Measurements from ENCODE around the gene KCNJ6. TPM values are rescaled to one million over a fixed set of nuclear protein-coding genes. Genes with fewer than 3 reads are reported as not detected.

Gene KCNJ6
- total RNA-seq, 1 experiment from 2014 or later = not detected

DNA sequence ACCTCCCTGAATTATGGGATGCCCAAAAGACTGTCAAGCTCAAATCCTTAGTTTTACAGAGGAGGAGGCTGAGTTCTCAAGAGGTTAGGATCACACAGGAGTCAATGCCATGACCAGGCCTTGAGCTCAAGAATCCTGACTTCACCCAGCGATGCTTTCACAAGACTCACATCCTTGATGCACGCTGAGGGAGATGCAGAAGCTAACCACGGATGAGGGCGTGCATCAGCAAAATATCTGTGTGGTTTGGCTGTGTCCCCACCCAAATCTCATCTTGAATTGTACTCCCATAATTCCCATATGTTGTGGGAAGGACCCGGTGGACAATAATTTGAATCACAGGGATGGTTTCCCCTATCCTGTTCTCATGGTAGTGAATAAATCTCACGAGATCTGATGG is 133.2 kb downstream of the KCNJ6 start:
- Histone ChIP-seq H3K36me3 (ENCODE audit: control insufficient read depth in 1 of 2, insufficient read depth in 2 of 2, low read length in 2 of 2) (no peaks in the 10 kb centered on the region), H3K27ac (ENCODE audit: low read depth, low read length) (no peak overlapping the region), H3K79me2 (ENCODE audit: insufficient read depth, low read length) (no peaks in the 10 kb centered on the region), H3K9ac (ENCODE audit: low read length) (no peak overlapping the region), H3K4me3 (replicated peaks in 1 of 2; ENCODE audit: low read depth in 1 of 2, low read length in 2 of 2) (no peak overlapping the region), H3K27me3 (ENCODE audit: insufficient read depth, low read length) (no peaks in the 10 kb centered on the region), H3K4me2 (ENCODE audit: low read length) (no peak overlapping the region), H2AFZ (ENCODE audit: low read depth, low read length, poor library complexity, severe bottlenecking) (no peak overlapping the region), H3K9me3 (ENCODE audit: control insufficient read depth in 1 of 2, insufficient read depth in 1 of 2, low read depth in 1 of 2, low read length in 2 of 2) (no peaks in the 10 kb centered on the region), H4K20me1 (ENCODE audit: insufficient read depth) (no peaks in the 10 kb centered on the region), H3K4me1 (ENCODE audit: control insufficient read depth in 1 of 2, insufficient read depth in 2 of 2, low read length in 2 of 2) (no peaks in the 10 kb centered on the region), H3K9me2 (ENCODE audit: insufficient read depth) (no peaks in the 10 kb centered on the region)
- no TSS peak for BruUV-seq (replicated peaks)
- ATAC-seq = no peak
- no peak for DNase-seq (ENCODE audit: low read depth, low spot score)
- intact Hi-C loops (cut with micrococcal nuclease) = no loop called here
- TF ChIP-seq SIN3A (IDR thresholded peaks at IDR 0.05; ENCODE audit: low read depth) (no peak), EGR1 (IDR thresholded peaks at IDR 0.05; ENCODE audit: low read depth) (no peak), ELF1 (IDR thresholded peaks at IDR 0.05; ENCODE audit: borderline replicate concordance, low read depth) (no peak), CEBPB (IDR thresholded peaks at IDR 0.05; ENCODE audit: low read depth) (no peak)
- TF ChIP-seq, protein P1, sequence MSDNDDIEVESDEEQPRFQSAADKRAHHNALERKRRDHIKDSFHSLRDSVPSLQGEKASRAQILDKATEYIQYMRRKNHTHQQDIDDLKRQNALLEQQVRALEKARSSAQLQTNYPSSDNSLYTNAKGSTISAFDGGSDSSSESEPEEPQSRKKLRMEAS (IDR thresholded peaks at IDR 0.05) = no peak
- ChIA-PET POLR2A (no interaction called here), CTCF (no interaction called here), RAD21 (ENCODE audit: low non-redundant PET in 1 of 2, low total read pairs in 2 of 2, uncharacterized antibody in 2 of 2, unreplicated experiment in 2 of 2) (no interaction called here)

DNA sequence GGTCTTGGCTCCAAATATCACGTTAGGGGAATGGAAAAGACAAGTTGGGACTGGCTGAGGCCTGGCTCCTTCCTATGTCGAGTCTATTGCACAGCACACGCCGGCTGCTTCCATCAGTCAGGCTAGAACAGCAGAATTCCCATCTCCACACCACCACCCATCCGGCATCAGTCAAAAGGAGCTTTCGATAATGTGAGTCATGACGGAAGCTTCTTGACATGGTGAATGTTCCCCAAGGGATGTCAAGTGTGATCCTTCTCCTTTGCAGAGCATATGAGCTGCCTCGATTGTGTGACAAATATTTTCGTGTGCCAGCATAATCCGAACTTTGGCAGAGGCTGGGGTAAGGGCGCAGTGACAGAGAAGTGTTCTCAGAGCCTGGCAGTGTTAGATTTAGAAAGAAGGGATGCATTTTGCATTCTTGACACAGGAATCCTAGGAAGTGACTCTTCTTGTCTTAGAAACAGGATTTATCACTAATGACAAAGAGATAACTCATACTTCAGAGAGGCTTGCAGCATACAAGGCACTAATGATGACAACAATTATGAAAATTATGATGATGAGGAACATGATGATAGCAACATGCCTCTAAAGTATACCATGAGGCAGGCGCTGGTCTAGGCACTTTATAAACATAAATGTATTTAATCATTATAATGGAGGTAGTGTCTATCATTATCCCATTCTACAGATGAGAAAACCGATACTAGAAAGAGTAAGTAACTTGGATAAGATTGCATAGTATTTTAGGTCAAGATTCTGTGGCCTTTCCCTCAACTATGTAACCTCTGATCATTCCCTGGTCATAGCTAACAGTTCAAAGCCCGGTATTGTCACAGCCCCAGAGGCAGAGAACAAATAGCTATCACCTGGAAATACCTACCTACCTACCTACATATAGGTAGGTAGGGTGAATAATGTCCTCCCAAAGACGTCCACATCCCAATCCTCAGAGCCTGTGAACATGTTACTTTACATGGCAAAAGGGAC is 135.0 kb downstream of the KCNJ6 start:
- POLR2A ChIA-PET = no interaction called here
- no peak for DNase-seq (ENCODE audit: low read depth, low spot score)

More for the DNA sequence above, 135.0 kb downstream of the KCNJ6 start:
- ChIA-PET CTCF (no interaction called here), RAD21 (ENCODE audit: low non-redundant PET in 1 of 2, low total read pairs in 2 of 2, uncharacterized antibody in 2 of 2, unreplicated experiment in 2 of 2) (no interaction called here)
- Histone ChIP-seq H2AFZ (ENCODE audit: low read depth, low read length, poor library complexity, severe bottlenecking) (no peak overlapping the region), H3K4me1 (ENCODE audit: control insufficient read depth in 1 of 2, insufficient read depth in 2 of 2, low read length in 2 of 2) (no peaks in the 10 kb centered on the region), H3K27ac (ENCODE audit: low read depth, low read length) (no peak overlapping the region), H3K9me3 (ENCODE audit: control insufficient read depth in 1 of 2, insufficient read depth in 1 of 2, low read depth in 1 of 2, low read length in 2 of 2) (no peaks in the 10 kb centered on the region), H3K79me2 (ENCODE audit: insufficient read depth, low read length) (no peaks in the 10 kb centered on the region), H3K4me3 (replicated peaks in 1 of 2; ENCODE audit: low read depth in 1 of 2, low read length in 2 of 2) (no peak overlapping the region), H3K4me2 (ENCODE audit: low read length) (no peak overlapping the region), H4K20me1 (ENCODE audit: insufficient read depth) (no peaks in the 10 kb centered on the region), H3K36me3 (ENCODE audit: control insufficient read depth in 1 of 2, insufficient read depth in 2 of 2, low read length in 2 of 2) (no peaks in the 10 kb centered on the region), H3K9me2 (ENCODE audit: insufficient read depth) (no peaks in the 10 kb centered on the region), H3K9ac (ENCODE audit: low read length) (no peak overlapping the region), H3K27me3 (ENCODE audit: insufficient read depth, low read length) (no peaks in the 10 kb centered on the region)
- no peak for ATAC-seq
- intact Hi-C loops (cut with micrococcal nuclease) = no loop called here
- no TSS peak for BruUV-seq (replicated peaks)
- TF ChIP-seq EZH2phosphoT487 (IDR thresholded peaks at IDR 0.05; ENCODE audit: borderline replicate concordance) (no peak), CEBPB (IDR thresholded peaks at IDR 0.05; ENCODE audit: low read depth) (no peak), FOSL1 (IDR thresholded peaks at IDR 0.05; ENCODE audit: low read depth) (no peak), EZH2 (IDR thresholded peaks at IDR 0.05) (no peak), SRF (IDR thresholded peaks at IDR 0.05; ENCODE audit: low read depth) (no peak), SIN3A (IDR thresholded peaks at IDR 0.05; ENCODE audit: low read depth) (no peak), RAD21 (IDR thresholded peaks at IDR 0.05; ENCODE audit: low read depth) (no peak)
- TF ChIP-seq, protein P2, sequence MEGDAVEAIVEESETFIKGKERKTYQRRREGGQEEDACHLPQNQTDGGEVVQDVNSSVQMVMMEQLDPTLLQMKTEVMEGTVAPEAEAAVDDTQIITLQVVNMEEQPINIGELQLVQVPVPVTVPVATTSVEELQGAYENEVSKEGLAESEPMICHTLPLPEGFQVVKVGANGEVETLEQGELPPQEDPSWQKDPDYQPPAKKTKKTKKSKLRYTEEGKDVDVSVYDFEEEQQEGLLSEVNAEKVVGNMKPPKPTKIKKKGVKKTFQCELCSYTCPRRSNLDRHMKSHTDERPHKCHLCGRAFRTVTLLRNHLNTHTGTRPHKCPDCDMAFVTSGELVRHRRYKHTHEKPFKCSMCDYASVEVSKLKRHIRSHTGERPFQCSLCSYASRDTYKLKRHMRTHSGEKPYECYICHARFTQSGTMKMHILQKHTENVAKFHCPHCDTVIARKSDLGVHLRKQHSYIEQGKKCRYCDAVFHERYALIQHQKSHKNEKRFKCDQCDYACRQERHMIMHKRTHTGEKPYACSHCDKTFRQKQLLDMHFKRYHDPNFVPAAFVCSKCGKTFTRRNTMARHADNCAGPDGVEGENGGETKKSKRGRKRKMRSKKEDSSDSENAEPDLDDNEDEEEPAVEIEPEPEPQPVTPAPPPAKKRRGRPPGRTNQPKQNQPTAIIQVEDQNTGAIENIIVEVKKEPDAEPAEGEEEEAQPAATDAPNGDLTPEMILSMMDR (IDR thresholded peaks at IDR 0.05 in 2 of 3, conservative IDR thresholded peaks at IDR 0.05 in 1 of 3; ENCODE audit: borderline replicate concordance in 1 of 3, insufficient read depth in 1 of 3, low read depth in 2 of 3, low read length in 2 of 3) = no peak
- TF ChIP-seq, protein P1 (IDR thresholded peaks at IDR 0.05) = no peak
- TF ChIP-seq, protein P3, sequence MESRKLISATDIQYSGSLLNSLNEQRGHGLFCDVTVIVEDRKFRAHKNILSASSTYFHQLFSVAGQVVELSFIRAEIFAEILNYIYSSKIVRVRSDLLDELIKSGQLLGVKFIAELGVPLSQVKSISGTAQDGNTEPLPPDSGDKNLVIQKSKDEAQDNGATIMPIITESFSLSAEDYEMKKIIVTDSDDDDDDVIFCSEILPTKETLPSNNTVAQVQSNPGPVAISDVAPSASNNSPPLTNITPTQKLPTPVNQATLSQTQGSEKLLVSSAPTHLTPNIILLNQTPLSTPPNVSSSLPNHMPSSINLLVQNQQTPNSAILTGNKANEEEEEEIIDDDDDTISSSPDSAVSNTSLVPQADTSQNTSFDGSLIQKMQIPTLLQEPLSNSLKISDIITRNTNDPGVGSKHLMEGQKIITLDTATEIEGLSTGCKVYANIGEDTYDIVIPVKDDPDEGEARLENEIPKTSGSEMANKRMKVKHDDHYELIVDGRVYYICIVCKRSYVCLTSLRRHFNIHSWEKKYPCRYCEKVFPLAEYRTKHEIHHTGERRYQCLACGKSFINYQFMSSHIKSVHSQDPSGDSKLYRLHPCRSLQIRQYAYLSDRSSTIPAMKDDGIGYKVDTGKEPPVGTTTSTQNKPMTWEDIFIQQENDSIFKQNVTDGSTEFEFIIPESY (IDR thresholded peaks at IDR 0.05; ENCODE audit: extremely low read depth, insufficient replicate concordance, low read length) = no peak
- TF ChIP-seq, protein P4, sequence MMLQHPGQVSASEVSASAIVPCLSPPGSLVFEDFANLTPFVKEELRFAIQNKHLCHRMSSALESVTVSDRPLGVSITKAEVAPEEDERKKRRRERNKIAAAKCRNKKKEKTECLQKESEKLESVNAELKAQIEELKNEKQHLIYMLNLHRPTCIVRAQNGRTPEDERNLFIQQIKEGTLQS (IDR thresholded peaks at IDR 0.05) = no peak

Measured in HCT116 (cell line).